Measurements from ENCODE around the gene HMX3. TPM values are rescaled to one million over a fixed set of nuclear protein-coding genes. Genes with fewer than 3 reads are reported as not detected.

Gene HMX3
- total RNA-seq, 4 donors from 2014 or later: not detected

GRCh38 chr10:123157210-123157609 is 21.4 kb downstream of the HMX3 start:
- WGBS, 2 donors: 82 to 86% methylated on average over 3 of the region's 3 CpGs
- no peak overlapping the region for H3K4me3 ChIP-seq (ENCODE audit: low read depth, poor library complexity, severe bottlenecking)
- intact Hi-C loops (cut with DNase I; ENCODE audit: low total_unique reads): no loop called here
- DNase-seq (ENCODE audit: low spot score in 2 of 2): no peak
- TF ChIP-seq CTCF (IDR thresholded peaks at IDR 0.05) (no peak), POLR2A (IDR thresholded peaks at IDR 0.05) (no peak)

GRCh38 chr10:123158682-123159081 is 22.9 kb downstream of the HMX3 start:
- WGBS, 2 donors: 84 to 92% methylated on average over 1 of the region's 1 CpG
- DNase-seq (ENCODE audit: low spot score in 2 of 2): no peak
- no peak for TF ChIP-seq CTCF (IDR thresholded peaks at IDR 0.05)
- TF ChIP-seq POLR2A (IDR thresholded peaks at IDR 0.05): no peak
- intact Hi-C loops (cut with DNase I; ENCODE audit: low total_unique reads): no loop called here
- no peak overlapping the region for H3K4me3 ChIP-seq (ENCODE audit: low read depth, poor library complexity, severe bottlenecking)

GRCh38 chr10:123160311-123160980 is 24.7 kb downstream of the HMX3 start:
- DNase-seq (ENCODE audit: low spot score in 2 of 2): no peak
- no peak overlapping the region for H3K4me3 ChIP-seq (ENCODE audit: low read depth, poor library complexity, severe bottlenecking)
- no peak for TF ChIP-seq POLR2A (IDR thresholded peaks at IDR 0.05)
- TF ChIP-seq CTCF (IDR thresholded peaks at IDR 0.05): no peak
- intact Hi-C loops (cut with DNase I; ENCODE audit: low total_unique reads): no loop called here
- WGBS, 2 donors: 87 to 88% methylated on average over 11 of the region's 11 CpGs

GRCh38 chr10:123164319-123164718 is 28.5 kb downstream of the HMX3 start:
- no peak overlapping the region for H3K4me3 ChIP-seq (ENCODE audit: low read depth, poor library complexity, severe bottlenecking)
- WGBS, 2 donors: 95 to 99% methylated on average over 2 of the region's 2 CpGs
- intact Hi-C loops (cut with DNase I; ENCODE audit: low total_unique reads): no loop called here
- DNase-seq (ENCODE audit: low spot score in 2 of 2): no peak
- TF ChIP-seq CTCF (IDR thresholded peaks at IDR 0.05): no peak
- TF ChIP-seq POLR2A (IDR thresholded peaks at IDR 0.05): no peak

- no peak overlapping the region for H3K4me3 ChIP-seq (ENCODE audit: low read depth, poor library complexity, severe bottlenecking)
- 75 to 88% methylated on average over 4 of the region's 4 CpGs for WGBS, 2 donors
- TF ChIP-seq POLR2A (IDR thresholded peaks at IDR 0.05) (no peak), CTCF (IDR thresholded peaks at IDR 0.05) (no peak)
- intact Hi-C loops (cut with DNase I; ENCODE audit: low total_unique reads): no loop called here
- no peak for DNase-seq (ENCODE audit: low spot score in 2 of 2)
Observed at GRCh38 chr10:123165445-123166072, 29.8 kb downstream of the HMX3 start.

Measured in lower leg skin (tissue), 4 donors.